IMR-90 (cell line): ENCODE results near the gene NISCH. TPM values are rescaled to one million over a fixed set of nuclear protein-coding genes. Genes with fewer than 3 reads are reported as not detected.

Experiments used
- ATAC-seq: fragments of 200-7000 bp; cut with Tn5 transposase; 2 replicates; pipeline ENCODE4 v1.9.1; 2020; ENCODE audit warnings: low read depth, mild to moderate bottlenecking, moderate library complexity
- BruUV-seq: library from RNA; stranded (reverse); fragments of 400-500 nt; replicated peaks from 2 replicates; lab custom pipeline; 2021; lab: Mats Ljungman, UMichigan
- CTCF ChIA-PET: fragments of 300-600 bp; formaldehyde crosslinking; extraction: SDS; loops from one replicate; lab custom pipeline; 2021; ENCODE audit warnings: antibody characterized with exemption; lab: Yijun Ruan, JAX
- POLR2A ChIA-PET: fragments of 300-600 bp; sonication (Branson Sonifier 250); formaldehyde crosslinking; loops from one replicate; lab custom pipeline; 2022; ENCODE audit warnings: antibody characterized with exemption; ENCODE audit not compliant: unreplicated experiment; lab: Charles Lee
- DNase-seq: peaks from one replicate; pipeline ENCODE4 v3.0.0; 2013
- H2AFZ ChIP-seq: replicated peaks from 2 replicates; pipeline ENCODE3; 2013; ENCODE audit warnings: low read length, mild to moderate bottlenecking; ENCODE audit not compliant: poor library complexity
- H2AK5ac ChIP-seq: 2 replicates; pipeline ENCODE4 v1.6.1; 2013; ENCODE audit warnings: low read depth, low read length, inconsistent platforms
- H2AK9ac ChIP-seq: replicated peaks from 2 replicates; pipeline ENCODE3; 2013; ENCODE audit warnings: mild to moderate bottlenecking, low read depth, low read length, moderate library complexity; ENCODE audit not compliant: poor library complexity
- H2BK120ac ChIP-seq: 2 replicates; pipeline ENCODE4 v1.6.1; 2013; ENCODE audit warnings: low read depth, low read length, inconsistent platforms
- H2BK15ac ChIP-seq: 3 replicates; pipeline ENCODE4 v1.6.1; 2013; ENCODE audit warnings: low read depth, low read length, inconsistent platforms
- H2BK20ac ChIP-seq: 2 replicates; pipeline ENCODE4 v1.6.1; 2013; ENCODE audit warnings: low read depth, mild to moderate bottlenecking, inconsistent platforms, low read length, moderate library complexity
- H2BK5ac ChIP-seq: 2 replicates; pipeline ENCODE4 v1.6.1; 2013; ENCODE audit warnings: mild to moderate bottlenecking, low read depth, low read length, inconsistent platforms; ENCODE audit not compliant: poor library complexity, severe bottlenecking
- H3K14ac ChIP-seq: replicated peaks from 2 replicates; pipeline ENCODE4 v1.6.1; 2013; ENCODE audit warnings: low read depth, low read length, inconsistent platforms
- H3K18ac ChIP-seq: 2 replicates; pipeline ENCODE4 v1.6.1; 2013; ENCODE audit warnings: low read depth, low read length, control low read depth
- H3K23ac ChIP-seq: 2 replicates; pipeline ENCODE4 v1.6.1; 2013; ENCODE audit warnings: low read depth, low read length, inconsistent platforms
- H3K27ac ChIP-seq: 2 replicates; pipeline ENCODE4 v1.5.1; 2013; ENCODE audit warnings: mild to moderate bottlenecking, control low read depth, low read length; ENCODE audit not compliant: insufficient read depth
- H3K27me3 ChIP-seq: 2 replicates; pipeline ENCODE4 v1.6.1; 2013; ENCODE audit warnings: low read length; ENCODE audit not compliant: control insufficient read depth, insufficient read depth
- H3K36me3 ChIP-seq: 2 replicates; pipeline ENCODE4 v1.6.1; 2013; ENCODE audit warnings: low read length, mixed read lengths; ENCODE audit not compliant: control insufficient read depth, insufficient read depth
- H3K4ac ChIP-seq: 2 replicates; pipeline ENCODE4 v1.6.1; 2013; ENCODE audit warnings: low read depth, low read length, inconsistent platforms
- H3K4me1 ChIP-seq: 2 replicates; pipeline ENCODE4 v1.6.1; 2013; ENCODE audit warnings: low read length, mixed read lengths; ENCODE audit not compliant: control insufficient read depth, insufficient read depth
- H3K4me2 ChIP-seq: 2 replicates; pipeline ENCODE4 v1.6.1; 2013; ENCODE audit warnings: low read depth, mild to moderate bottlenecking, control low read depth, low read length, moderate library complexity
- H3K4me3 ChIP-seq: 2 replicates; pipeline ENCODE4 v1.5.1; 2013; ENCODE audit warnings: low read depth, mild to moderate bottlenecking, control low read depth, low read length, moderate library complexity; ENCODE audit not compliant: insufficient read depth
- H3K56ac ChIP-seq: 2 replicates; pipeline ENCODE4 v1.6.1; 2013; ENCODE audit warnings: low read length, inconsistent platforms; ENCODE audit not compliant: insufficient read depth; ENCODE audit errors: extremely low read depth
- H3K79me1 ChIP-seq, 2 experiments: 2 replicates each; pipeline ENCODE4 v1.6.1; 2013; ENCODE audit warnings: low read length in 2 of 2, inconsistent platforms in 1 of 2, low read depth in 1 of 2
- H3K9ac ChIP-seq: 2 replicates; pipeline ENCODE4 v1.6.1; 2013; ENCODE audit warnings: low read depth, low read length, control low read depth
- H3K9me1 ChIP-seq: 2 replicates; pipeline ENCODE4 v1.6.1; 2013; ENCODE audit warnings: low read length, inconsistent platforms; ENCODE audit not compliant: insufficient read depth
- H3K9me3 ChIP-seq: 2 replicates; pipeline ENCODE4 v1.6.1; 2013; ENCODE audit warnings: low read length; ENCODE audit not compliant: control insufficient read depth, insufficient read depth
- H4K20me1 ChIP-seq: 2 replicates; pipeline ENCODE4 v1.6.1; 2013; ENCODE audit warnings: low read length, inconsistent platforms; ENCODE audit not compliant: insufficient read depth
- H4K5ac ChIP-seq: 2 replicates; pipeline ENCODE4 v1.6.1; 2013; ENCODE audit warnings: mild to moderate bottlenecking, low read depth, low read length, control low read depth
- H4K8ac ChIP-seq, 2 experiments: 2 replicates each; pipeline ENCODE4 v1.6.1; 2013; ENCODE audit warnings: low read depth in 2 of 2, low read length in 2 of 2, control low read depth in 1 of 2, inconsistent platforms in 1 of 2
- H4K91ac ChIP-seq: 2 replicates; pipeline ENCODE4 v1.6.1; 2013; ENCODE audit warnings: low read depth, low read length, inconsistent platforms; ENCODE audit not compliant: insufficient read depth
- CEBPB ChIP-seq: IDR thresholded peaks from 2 replicates; pipeline ENCODE4 v1.6.1; 2012; ENCODE audit warnings: low read depth, low read length, improper control_type of control experiment
- CHD1 ChIP-seq: IDR thresholded peaks from 2 replicates; pipeline ENCODE4 v1.6.1; 2012; ENCODE audit warnings: low read depth, low read length, improper control_type of control experiment
- ELK1 ChIP-seq: fragments of 150-350 bp; IDR thresholded peaks from 2 replicates; pipeline ENCODE4 v1.6.1; 2016; ENCODE audit warnings: low read depth, mild to moderate bottlenecking, low read length, moderate library complexity, borderline replicate concordance
- FOS ChIP-seq: fragments of 150-350 bp; IDR thresholded peaks from 2 replicates; pipeline ENCODE4 v1.6.1; 2016; ENCODE audit warnings: low read depth, low read length
- MAZ ChIP-seq: IDR thresholded peaks from 2 replicates; pipeline ENCODE4 v1.6.1; 2012; ENCODE audit warnings: low read depth, mild to moderate bottlenecking, low read length, improper control_type of control experiment, moderate library complexity, borderline replicate concordance
- MXI1 ChIP-seq: IDR thresholded peaks from 2 replicates; pipeline ENCODE4 v1.6.1; 2012; ENCODE audit warnings: low read depth, mild to moderate bottlenecking, low read length, moderate library complexity, borderline replicate concordance
- NFE2L2 ChIP-seq: fragments of 150-350 bp; IDR thresholded peaks from 2 replicates; pipeline ENCODE4 v1.6.1; 2016; ENCODE audit warnings: low read depth, mild to moderate bottlenecking, low read length
- POLR2A ChIP-seq: IDR thresholded peaks from 2 replicates; pipeline ENCODE4 v1.6.1; 2012; ENCODE audit warnings: mild to moderate bottlenecking, low read depth, low read length
- RFX5 ChIP-seq: IDR thresholded peaks from 2 replicates; pipeline ENCODE4 v1.8.0; 2012; ENCODE audit warnings: low read depth, mild to moderate bottlenecking, low read length, moderate library complexity
- SMC3 ChIP-seq: fragments of 150-350 bp; IDR thresholded peaks from 2 replicates; pipeline ENCODE4 v1.6.1; 2016; ENCODE audit warnings: low read depth, mild to moderate bottlenecking, antibody characterized with exemption, low read length, moderate library complexity
- WGBS, 2 experiments: methylation state at CpG; one replicate each; pipeline versions ENCODE4 v1.1.5 to v1.1.7; 2013; ENCODE audit warnings: missing lambda C conversion rate in 2 of 2; ENCODE audit not compliant: insufficient read length in 1 of 2; ENCODE audit errors: extremely low coverage in 2 of 2; 5-methylcytosine and 5-hydroxymethylcytosine counted together
- dilution Hi-C: fragments of 300-500 bp; cut with HindIII; formaldehyde crosslinking; loops from one replicate; pipeline ENCODE4 v1.14.3; 2018; ENCODE audit warnings: low sequenced_read_pairs; ENCODE audit not compliant: unreplicated experiment
- in situ Hi-C: fragments of 300-500 bp; cut with MboI; formaldehyde crosslinking; loops from 3 replicates; pipeline ENCODE4 v1.14.3; 2019; ENCODE audit warnings: low sequenced_read_pairs, inconsistent platforms, mixed read lengths
- intact Hi-C: fragments of 100-400 bp; cut with micrococcal nuclease; formaldehyde crosslinking; loops from 2 replicates; pipeline ENCODE4 v1.10.0; 2022
- polyA plus RNA-seq, 3 experiments: library from polyadenylated mRNA; depleted of rRNA; stranded (reverse); fragments of >200 nt; gene quantifications; 2 replicates each; pipeline ENCODE4 v1.2.3, GENCODE V29; 2012; ENCODE audit warnings: low replicate concordance in 1 of 3
- total RNA-seq: library from RNA; depleted of rRNA; stranded (reverse); fragments of >200 nt; gene quantifications from 2 replicates; pipeline ENCODE4 v1.2.3, GENCODE V29; 2012
- TF ChIP-seq, protein P1 (sequence below): fragments of 150-350 bp; IDR thresholded peaks from 2 replicates; pipeline ENCODE4 v1.6.1; 2017; ENCODE audit warnings: mild to moderate bottlenecking, antibody characterized with exemption, low read length, low read depth
- TF ChIP-seq, protein P2 (sequence below): conservative IDR thresholded peaks from 2 replicates; pipeline ENCODE4 v1.5.1; 2012; ENCODE audit warnings: mild to moderate bottlenecking, low read depth, low read length, improper control_type of control experiment

The NISCH gene
- total and polyA plus RNA-seq, 2 of the 4 experiments (the other 2 are of a cell fraction): 36.9 to 86.0 TPM

DNA sequence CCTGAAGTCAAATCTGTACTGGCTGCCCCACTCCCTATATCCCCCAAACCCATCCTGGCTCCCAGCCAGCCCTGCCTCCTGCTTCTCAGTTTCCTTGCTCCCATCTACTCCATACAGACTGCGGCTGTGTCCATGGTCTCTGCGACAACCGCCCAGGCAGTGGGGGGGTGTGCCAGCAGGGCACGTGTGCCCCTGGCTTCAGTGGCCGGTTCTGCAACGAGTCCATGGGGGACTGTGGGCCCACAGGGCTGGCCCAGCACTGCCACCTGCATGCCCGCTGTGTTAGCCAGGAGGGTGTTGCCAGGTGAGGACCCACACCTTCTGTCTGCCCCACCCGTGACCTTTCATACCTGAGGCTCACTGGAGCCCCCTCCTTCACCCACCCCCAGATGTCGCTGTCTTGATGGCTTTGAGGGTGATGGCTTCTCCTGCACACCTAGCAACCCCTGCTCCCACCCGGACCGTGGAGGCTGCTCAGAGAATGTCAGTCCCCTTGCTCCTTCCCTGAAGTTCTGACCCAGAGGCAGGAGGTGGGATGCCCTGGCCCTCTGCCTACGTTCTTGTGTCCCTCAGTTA, 54.4 kb downstream of the NISCH start:
- Histone ChIP-seq H2AK9ac (no peak overlapping the region), H3K4ac (no peak overlapping the region), H3K27me3 (peaks cover 46% of the 10 kb centered on the region), H4K91ac (no peak overlapping the region), H4K20me1 (no peaks in the 10 kb centered on the region; the same call in none of the 2 replicates), H2BK15ac (no peak overlapping the region), H4K8ac (no peak overlapping the region), H3K56ac (no peak overlapping the region), H4K5ac (no peak overlapping the region), H3K9me3 (no peaks in the 10 kb centered on the region), H3K27ac (no peak overlapping the region), H2BK5ac (no peak overlapping the region), H3K14ac (no peak overlapping the region), H3K4me3 (no peak overlapping the region), H3K23ac (no peak overlapping the region), H3K9ac (no peak overlapping the region), H3K36me3 (no peaks in the 10 kb centered on the region), H3K18ac (no peak overlapping the region), H3K79me1 (no peaks in the 10 kb centered on the region), H2BK120ac (no peak overlapping the region), H3K4me1 (peaks cover 3% of the 10 kb centered on the region; the same call in 1 of the 2 replicates), H2BK20ac (no peak overlapping the region), H3K9me1 (peaks cover 7% of the 10 kb centered on the region; the same call in 1 of the 2 replicates), H2AFZ (peak overlapping the region; percentile 51), H3K4me2 (no peak overlapping the region), H2AK5ac (no peak overlapping the region)
- no peak for ATAC-seq
- WGBS, 2 experiments: 100% methylated on average over 1 of the region's 12 CpGs; no CpG with 5 or more reads in 1 of the 2 experiments
- POLR2A ChIA-PET: no interaction called here
- CTCF ChIA-PET: interaction anchor here (0.8 kb wide), 1 partner anchor 11 kb away, joined by 3 read pairs; no protein-coding TSS in a partner anchor
- no peak for DNase-seq
- TF ChIP-seq ELK1 (no peak), CHD1 (no peak), FOS (no peak), MAZ (no peak), MXI1 (no peak), SMC3 (no peak), NFE2L2 (no peak), POLR2A (no peak), CEBPB (no peak), RFX5 (no peak)
- TF ChIP-seq, protein P1, sequence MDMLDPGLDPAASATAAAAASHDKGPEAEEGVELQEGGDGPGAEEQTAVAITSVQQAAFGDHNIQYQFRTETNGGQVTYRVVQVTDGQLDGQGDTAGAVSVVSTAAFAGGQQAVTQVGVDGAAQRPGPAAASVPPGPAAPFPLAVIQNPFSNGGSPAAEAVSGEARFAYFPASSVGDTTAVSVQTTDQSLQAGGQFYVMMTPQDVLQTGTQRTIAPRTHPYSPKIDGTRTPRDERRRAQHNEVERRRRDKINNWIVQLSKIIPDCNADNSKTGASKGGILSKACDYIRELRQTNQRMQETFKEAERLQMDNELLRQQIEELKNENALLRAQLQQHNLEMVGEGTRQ: no peak
- TF ChIP-seq, protein P2, sequence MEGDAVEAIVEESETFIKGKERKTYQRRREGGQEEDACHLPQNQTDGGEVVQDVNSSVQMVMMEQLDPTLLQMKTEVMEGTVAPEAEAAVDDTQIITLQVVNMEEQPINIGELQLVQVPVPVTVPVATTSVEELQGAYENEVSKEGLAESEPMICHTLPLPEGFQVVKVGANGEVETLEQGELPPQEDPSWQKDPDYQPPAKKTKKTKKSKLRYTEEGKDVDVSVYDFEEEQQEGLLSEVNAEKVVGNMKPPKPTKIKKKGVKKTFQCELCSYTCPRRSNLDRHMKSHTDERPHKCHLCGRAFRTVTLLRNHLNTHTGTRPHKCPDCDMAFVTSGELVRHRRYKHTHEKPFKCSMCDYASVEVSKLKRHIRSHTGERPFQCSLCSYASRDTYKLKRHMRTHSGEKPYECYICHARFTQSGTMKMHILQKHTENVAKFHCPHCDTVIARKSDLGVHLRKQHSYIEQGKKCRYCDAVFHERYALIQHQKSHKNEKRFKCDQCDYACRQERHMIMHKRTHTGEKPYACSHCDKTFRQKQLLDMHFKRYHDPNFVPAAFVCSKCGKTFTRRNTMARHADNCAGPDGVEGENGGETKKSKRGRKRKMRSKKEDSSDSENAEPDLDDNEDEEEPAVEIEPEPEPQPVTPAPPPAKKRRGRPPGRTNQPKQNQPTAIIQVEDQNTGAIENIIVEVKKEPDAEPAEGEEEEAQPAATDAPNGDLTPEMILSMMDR: no peak
- dilution Hi-C loops: no loop called here
- in situ Hi-C loops: no loop called here
- no TSS peak for BruUV-seq
- intact Hi-C loops: no loop called here
